Trophoblast cell (in vitro differentiated cells and primary cell): ENCODE data around the gene DAG1. TPM values are rescaled to one million over a fixed set of nuclear protein-coding genes. Genes with fewer than 3 reads are reported as not detected.

Experiments used
- DNase-seq, 2 donors: peaks; one replicate each; pipeline ENCODE4 v3.0.0-alpha.2; 2016
- H2AFZ ChIP-seq: 2 replicates; pipeline ENCODE4 v1.6.1; 2013; ENCODE audit warnings: low read length, moderate library complexity, mild to moderate bottlenecking; ENCODE audit not compliant: insufficient read depth, poor library complexity
- H2AK5ac ChIP-seq: 2 replicates; pipeline ENCODE4 v1.6.1; 2013; ENCODE audit warnings: mild to moderate bottlenecking, low read length
- H2BK120ac ChIP-seq: 2 replicates; pipeline ENCODE4 v1.6.1; 2013; ENCODE audit warnings: low read length, mild to moderate bottlenecking, moderate library complexity; ENCODE audit not compliant: insufficient read depth, poor library complexity
- H2BK12ac ChIP-seq: 2 replicates; pipeline ENCODE4 v1.6.1; 2013; ENCODE audit warnings: mild to moderate bottlenecking, low read length, moderate library complexity
- H2BK5ac ChIP-seq: 2 replicates; pipeline ENCODE4 v1.6.1; 2013; ENCODE audit warnings: low read length, low read depth, moderate library complexity, mild to moderate bottlenecking; ENCODE audit not compliant: poor library complexity
- H3K14ac ChIP-seq: 2 replicates; pipeline ENCODE4 v1.6.1; 2013; ENCODE audit warnings: mild to moderate bottlenecking, low read length
- H3K18ac ChIP-seq: 2 replicates; pipeline ENCODE4 v1.6.1; 2013; ENCODE audit warnings: mild to moderate bottlenecking, low read length
- H3K23ac ChIP-seq: 2 replicates; pipeline ENCODE4 v1.6.1; 2013; ENCODE audit warnings: low read length
- H3K27ac ChIP-seq: 2 replicates; pipeline ENCODE4 v1.5.1; 2013; ENCODE audit warnings: low read depth, mild to moderate bottlenecking, inconsistent platforms, low read length, moderate library complexity
- H3K27me3 ChIP-seq: 2 replicates; pipeline ENCODE4 v1.6.1; 2013; ENCODE audit warnings: inconsistent platforms, mild to moderate bottlenecking, low read length, moderate library complexity; ENCODE audit not compliant: insufficient read depth
- H3K36me3 ChIP-seq, 2 experiments: 1 replicate in 1 of 2; 2 replicates in 1 of 2; pipeline ENCODE4 v1.6.1; 2013; ENCODE audit warnings: low read length in 2 of 2, mild to moderate bottlenecking in 2 of 2, moderate library complexity in 1 of 2; ENCODE audit not compliant: insufficient read depth in 2 of 2, control insufficient read depth in 1 of 2
- H3K4ac ChIP-seq: 2 replicates; pipeline ENCODE4 v1.6.1; 2013; ENCODE audit warnings: low read depth, mild to moderate bottlenecking, low read length, moderate library complexity
- H3K4me1 ChIP-seq, 2 experiments: 1 replicate in 1 of 2; 2 replicates in 1 of 2; pipeline ENCODE4 v1.6.1; 2013; ENCODE audit warnings: low read length in 2 of 2, mild to moderate bottlenecking in 2 of 2, moderate library complexity in 1 of 2; ENCODE audit not compliant: insufficient read depth in 2 of 2, control insufficient read depth in 1 of 2
- H3K4me2 ChIP-seq: 2 replicates; pipeline ENCODE4 v1.6.1; 2013; ENCODE audit warnings: inconsistent platforms, mild to moderate bottlenecking, low read length, moderate library complexity
- H3K4me3 ChIP-seq: 2 replicates; pipeline ENCODE4 v1.5.1; 2013; ENCODE audit warnings: mild to moderate bottlenecking, low read depth, low read length, inconsistent platforms
- H3K79me1 ChIP-seq: one replicate; pipeline ENCODE4 v1.6.1; 2013; ENCODE audit warnings: low read length
- H3K79me2 ChIP-seq: 2 replicates; pipeline ENCODE4 v1.6.1; 2013; ENCODE audit warnings: low read length, mild to moderate bottlenecking; ENCODE audit not compliant: control insufficient read depth, insufficient read depth, poor library complexity
- H3K9ac ChIP-seq: 2 replicates; pipeline ENCODE4 v1.6.1; 2013; ENCODE audit warnings: mild to moderate bottlenecking, low read length
- H3K9me3 ChIP-seq: 2 replicates; pipeline ENCODE4 v1.6.1; 2013; ENCODE audit warnings: low read depth, mild to moderate bottlenecking, control low read depth, inconsistent platforms, low read length; ENCODE audit not compliant: insufficient read depth
- H4K12ac ChIP-seq: 2 replicates; pipeline ENCODE4 v1.6.1; 2013; ENCODE audit warnings: low read depth, mild to moderate bottlenecking, low read length, moderate library complexity
- H4K8ac ChIP-seq: 2 replicates; pipeline ENCODE4 v1.6.1; 2013; ENCODE audit warnings: low read depth, mild to moderate bottlenecking, low read length, moderate library complexity
- H4K91ac ChIP-seq: one replicate; pipeline ENCODE4 v1.6.1; 2013; ENCODE audit warnings: low read depth, mild to moderate bottlenecking, low read length, moderate library complexity
- WGBS: extraction: QIAGEN DNeasy Blood & Tissue Kit; methylation state at CpG from one replicate; pipeline ENCODE4 v1.1.7; 2013; ENCODE audit warnings: missing lambda C conversion rate; ENCODE audit not compliant: insufficient read length, insufficient coverage; ENCODE audit errors: extremely low coverage; 5-methylcytosine and 5-hydroxymethylcytosine counted together
- polyA plus RNA-seq: library from polyadenylated mRNA; stranded (reverse); fragments of 200-250 nt; gene quantifications from 2 replicates; pipeline ENCODE4 v1.2.3, GENCODE V29; 2013

Gene DAG1
- polyA plus RNA-seq: 255 and 272 TPM in 2 replicates

GRCh38 chr3:49469936-49470713 is at the start of gene DAG1:
Gene DAG1, plus strand, starts transcription at chr3:49470267. Its CDS starts 40,268 bp downstream, at chr3:49510535.
- Histone ChIP-seq H3K9me3 (no peaks in the 10 kb centered on the region), H2BK5ac (peak within 1 kb of the TSS; percentile 93), H3K9ac (peak within 1 kb of the TSS; percentile 95), H3K14ac (peak within 1 kb of the TSS; percentile 86), H3K23ac (no peak within 1 kb of the TSS), H4K12ac (peak within 1 kb of the TSS; percentile 87), H3K36me3 (no peaks in the 10 kb centered on the region), H3K4ac (peak within 1 kb of the TSS; percentile 68), H4K91ac (peak within 1 kb of the TSS; percentile 95), H3K27ac (peak within 1 kb of the TSS; percentile 97), H3K79me2 (peaks cover 37% of the 10 kb centered on the region), H3K27me3 (no peaks in the 10 kb centered on the region), H4K8ac (peak within 1 kb of the TSS; percentile 78), H2BK12ac (peak within 1 kb of the TSS; percentile 55), H3K4me1 (peaks cover 26 to 35% of the 10 kb centered on the region in 2 experiments), H3K4me3 (peak within 1 kb of the TSS; percentile 89), H2AK5ac (peak within 1 kb of the TSS; percentile 76), H3K79me1 (peaks cover 48% of the 10 kb centered on the region), H2BK120ac (peak within 1 kb of the TSS; percentile 95), H3K18ac (peak within 1 kb of the TSS; percentile 81), H3K4me2 (peak within 1 kb of the TSS; percentile 86), H2AFZ (peak within 1 kb of the TSS; percentile 65)
- peak; percentile 96 to 98 for DNase-seq
- WGBS: no CpG with 5 or more reads among the region's 108 CpGs

- peak overlapping the region; percentile 19 for H3K9ac ChIP-seq
- H3K9me3 ChIP-seq: no peaks in the 10 kb centered on the region
- H3K4ac ChIP-seq: peak overlapping the region; percentile 2
- peak overlapping the region; percentile 84 for H3K4me2 ChIP-seq
- H3K23ac ChIP-seq: no peak overlapping the region
- peaks cover 18 to 20% of the 10 kb centered on the region in 2 experiments for H3K36me3 ChIP-seq
- peak overlapping the region; percentile 4 for H2BK120ac ChIP-seq
- peak overlapping the region; percentile 70 for H3K4me3 ChIP-seq
- peak in 1 of 2 donors; percentile 36 for DNase-seq
- peak overlapping the region; percentile 56 for H4K8ac ChIP-seq
- peak overlapping the region; percentile 47 for H3K14ac ChIP-seq
- peak overlapping the region; percentile 25 for H3K18ac ChIP-seq
- no peaks in the 10 kb centered on the region for H3K79me2 ChIP-seq
- peak overlapping the region; percentile 5 for H2BK5ac ChIP-seq
- peak overlapping the region; percentile 13 for H2AFZ ChIP-seq
- WGBS: no CpG with 5 or more reads among the region's 14 CpGs
- H4K91ac ChIP-seq: peak overlapping the region; percentile 47
- peak overlapping the region; percentile 3 for H4K12ac ChIP-seq
- H2AK5ac ChIP-seq: peak overlapping the region; percentile 5
- peak overlapping the region; percentile 65 for H3K27ac ChIP-seq
- H2BK12ac ChIP-seq: no peak overlapping the region
- H3K79me1 ChIP-seq: peaks cover 21% of the 10 kb centered on the region
- no peaks in the 10 kb centered on the region for H3K27me3 ChIP-seq
- H3K4me1 ChIP-seq: peaks cover 34 to 37% of the 10 kb centered on the region in 2 experiments
Measured at GRCh38 chr3:49421890-49422378, 48.1 kb upstream of the DAG1 start.

GRCh38 chr3:49422379-49423248 is 47.5 kb upstream of the DAG1 start, which contains the start of gene AMT:
Gene AMT, minus strand, starts transcription at chr3:49422473. Its CDS starts 23 bp downstream, at chr3:49422450.
- H2BK120ac ChIP-seq: peak within 1 kb of the TSS; percentile 4
- H3K27me3 ChIP-seq: no peaks in the 10 kb centered on the region
- peak within 1 kb of the TSS; percentile 49 for H4K91ac ChIP-seq
- H3K4ac ChIP-seq: peak within 1 kb of the TSS; percentile 2
- no CpG with 5 or more reads among the region's 25 CpGs for WGBS
- peak within 1 kb of the TSS; percentile 26 for H3K18ac ChIP-seq
- H3K4me2 ChIP-seq: peak within 1 kb of the TSS; percentile 84
- no peak within 1 kb of the TSS for H3K23ac ChIP-seq
- H3K79me2 ChIP-seq: no peaks in the 10 kb centered on the region
- H2AK5ac ChIP-seq: peak within 1 kb of the TSS; percentile 5
- H2BK12ac ChIP-seq: no peak within 1 kb of the TSS
- H3K4me1 ChIP-seq: peaks cover 27 to 30% of the 10 kb centered on the region in 2 experiments
- peak within 1 kb of the TSS; percentile 19 for H3K9ac ChIP-seq
- peak within 1 kb of the TSS; percentile 70 for H3K4me3 ChIP-seq
- no peaks in the 10 kb centered on the region for H3K9me3 ChIP-seq
- H3K27ac ChIP-seq: peak within 1 kb of the TSS; percentile 65
- peak within 1 kb of the TSS; percentile 25 for H2BK5ac ChIP-seq
- peak within 1 kb of the TSS; percentile 13 for H2AFZ ChIP-seq
- peak within 1 kb of the TSS; percentile 64 for H4K8ac ChIP-seq
- H4K12ac ChIP-seq: peak within 1 kb of the TSS; percentile 3
- H3K14ac ChIP-seq: peak within 1 kb of the TSS; percentile 47
- H3K36me3 ChIP-seq: peaks cover 18 to 20% of the 10 kb centered on the region in 2 experiments
- DNase-seq: peak; percentile 84 to 91
- H3K79me1 ChIP-seq: peaks cover 17% of the 10 kb centered on the region

- H3K79me1 ChIP-seq: peaks cover 17% of the 10 kb centered on the region
- no peak overlapping the region for H3K4me3 ChIP-seq
- no peak overlapping the region for H2AFZ ChIP-seq
- whole genome bisulfite sequencing: no CpG with 5 or more reads among the region's 6 CpGs
- no peaks in the 10 kb centered on the region for H3K9me3 ChIP-seq
- no peak overlapping the region for H2BK5ac ChIP-seq
- no peak overlapping the region for H3K4ac ChIP-seq
- no peak overlapping the region for H3K27ac ChIP-seq
- no peak overlapping the region for H4K8ac ChIP-seq
- no peak overlapping the region for H3K9ac ChIP-seq
- H4K91ac ChIP-seq: no peak overlapping the region
- no peak overlapping the region for H3K14ac ChIP-seq
- H3K18ac ChIP-seq: no peak overlapping the region
- H3K4me2 ChIP-seq: no peak overlapping the region
- H3K23ac ChIP-seq: no peak overlapping the region
- H3K4me1 ChIP-seq: peaks cover 17 to 20% of the 10 kb centered on the region in 2 experiments
- H3K36me3 ChIP-seq: peaks cover 18 to 20% of the 10 kb centered on the region in 2 experiments
- no peak overlapping the region for H2BK120ac ChIP-seq
- H2BK12ac ChIP-seq: no peak overlapping the region
- no peaks in the 10 kb centered on the region for H3K27me3 ChIP-seq
- DNase-seq: no peak
- H3K79me2 ChIP-seq: peaks cover 2% of the 10 kb centered on the region
- no peak overlapping the region for H2AK5ac ChIP-seq
- H4K12ac ChIP-seq: no peak overlapping the region
Measured at GRCh38 chr3:49424816-49425215, 45.3 kb upstream of the DAG1 start.
